ENCODE measurements around the gene GJA9. TPM values are rescaled to one million over a fixed set of nuclear protein-coding genes. Genes with fewer than 3 reads are reported as not detected.
"Not testable (repeated sequence)": the region's sequence is repeated elsewhere in the genome, so short reads cannot be mapped to it uniquely, and the experiment has no call there.

Gene GJA9
- total and polyA plus RNA-seq, 2 experiments from 2014 or later: 0.21 TPM; not detected in 1

- TF ChIP-seq, protein P1, sequence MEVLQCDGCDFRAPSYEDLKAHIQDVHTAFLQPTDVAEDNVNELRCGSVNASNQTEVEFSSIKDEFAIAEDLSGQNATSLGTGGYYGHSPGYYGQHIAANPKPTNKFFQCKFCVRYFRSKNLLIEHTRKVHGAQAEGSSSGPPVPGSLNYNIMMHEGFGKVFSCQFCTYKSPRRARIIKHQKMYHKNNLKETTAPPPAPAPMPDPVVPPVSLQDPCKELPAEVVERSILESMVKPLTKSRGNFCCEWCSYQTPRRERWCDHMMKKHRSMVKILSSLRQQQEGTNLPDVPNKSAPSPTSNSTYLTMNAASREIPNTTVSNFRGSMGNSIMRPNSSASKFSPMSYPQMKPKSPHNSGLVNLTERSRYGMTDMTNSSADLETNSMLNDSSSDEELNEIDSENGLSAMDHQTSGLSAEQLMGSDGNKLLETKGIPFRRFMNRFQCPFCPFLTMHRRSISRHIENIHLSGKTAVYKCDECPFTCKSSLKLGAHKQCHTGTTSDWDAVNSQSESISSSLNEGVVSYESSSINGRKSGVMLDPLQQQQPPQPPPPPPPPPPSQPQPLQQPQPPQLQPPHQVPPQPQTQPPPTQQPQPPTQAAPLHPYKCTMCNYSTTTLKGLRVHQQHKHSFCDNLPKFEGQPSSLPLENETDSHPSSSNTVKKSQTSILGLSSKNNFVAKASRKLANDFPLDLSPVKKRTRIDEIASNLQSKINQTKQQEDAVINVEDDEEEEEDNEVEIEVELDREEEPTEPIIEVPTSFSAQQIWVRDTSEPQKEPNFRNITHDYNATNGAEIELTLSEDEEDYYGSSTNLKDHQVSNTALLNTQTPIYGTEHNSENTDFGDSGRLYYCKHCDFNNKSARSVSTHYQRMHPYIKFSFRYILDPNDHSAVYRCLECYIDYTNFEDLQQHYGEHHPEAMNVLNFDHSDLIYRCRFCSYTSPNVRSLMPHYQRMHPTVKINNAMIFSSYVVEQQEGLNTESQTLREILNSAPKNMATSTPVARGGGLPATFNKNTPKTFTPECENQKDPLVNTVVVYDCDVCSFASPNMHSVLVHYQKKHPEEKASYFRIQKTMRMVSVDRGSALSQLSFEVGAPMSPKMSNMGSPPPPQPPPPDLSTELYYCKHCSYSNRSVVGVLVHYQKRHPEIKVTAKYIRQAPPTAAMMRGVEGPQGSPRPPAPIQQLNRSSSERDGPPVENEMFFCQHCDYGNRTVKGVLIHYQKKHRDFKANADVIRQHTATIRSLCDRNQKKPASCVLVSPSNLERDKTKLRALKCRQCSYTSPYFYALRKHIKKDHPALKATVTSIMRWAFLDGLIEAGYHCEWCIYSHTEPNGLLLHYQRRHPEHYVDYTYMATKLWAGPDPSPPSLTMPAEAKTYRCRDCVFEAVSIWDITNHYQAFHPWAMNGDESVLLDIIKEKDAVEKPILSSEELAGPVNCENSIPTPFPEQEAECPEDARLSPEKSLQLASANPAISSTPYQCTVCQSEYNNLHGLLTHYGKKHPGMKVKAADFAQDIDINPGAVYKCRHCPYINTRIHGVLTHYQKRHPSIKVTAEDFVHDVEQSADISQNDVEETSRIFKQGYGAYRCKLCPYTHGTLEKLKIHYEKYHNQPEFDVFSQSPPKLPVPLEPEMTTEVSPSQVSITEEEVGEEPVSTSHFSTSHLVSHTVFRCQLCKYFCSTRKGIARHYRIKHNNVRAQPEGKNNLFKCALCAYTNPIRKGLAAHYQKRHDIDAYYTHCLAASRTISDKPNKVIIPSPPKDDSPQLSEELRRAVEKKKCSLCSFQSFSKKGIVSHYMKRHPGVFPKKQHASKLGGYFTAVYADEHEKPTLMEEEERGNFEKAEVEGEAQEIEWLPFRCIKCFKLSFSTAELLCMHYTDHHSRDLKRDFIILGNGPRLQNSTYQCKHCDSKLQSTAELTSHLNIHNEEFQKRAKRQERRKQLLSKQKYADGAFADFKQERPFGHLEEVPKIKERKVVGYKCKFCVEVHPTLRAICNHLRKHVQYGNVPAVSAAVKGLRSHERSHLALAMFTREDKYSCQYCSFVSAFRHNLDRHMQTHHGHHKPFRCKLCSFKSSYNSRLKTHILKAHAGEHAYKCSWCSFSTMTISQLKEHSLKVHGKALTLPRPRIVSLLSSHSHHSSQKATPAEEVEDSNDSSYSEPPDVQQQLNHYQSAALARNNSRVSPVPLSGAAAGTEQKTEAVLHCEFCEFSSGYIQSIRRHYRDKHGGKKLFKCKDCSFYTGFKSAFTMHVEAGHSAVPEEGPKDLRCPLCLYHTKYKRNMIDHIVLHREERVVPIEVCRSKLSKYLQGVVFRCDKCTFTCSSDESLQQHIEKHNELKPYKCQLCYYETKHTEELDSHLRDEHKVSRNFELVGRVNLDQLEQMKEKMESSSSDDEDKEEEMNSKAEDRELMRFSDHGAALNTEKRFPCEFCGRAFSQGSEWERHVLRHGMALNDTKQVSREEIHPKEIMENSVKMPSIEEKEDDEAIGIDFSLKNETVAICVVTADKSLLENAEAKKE (CRISPR knock-in tag; IDR thresholded peaks at IDR 0.05): no peak
- TF ChIP-seq ZNF114 (CRISPR knock-in tag; IDR thresholded peaks at IDR 0.05): no peak
Measured at GRCh38 chr1:38917337-38917736, 36.0 kb upstream of the GJA9 start (continued).

GRCh38 chr1:38915352-38915948 is 34.1 kb upstream of the GJA9 start:
- Histone ChIP-seq H3K9me2 (ENCODE audit: insufficient read depth) (no peaks in the 10 kb centered on the region), H2AFZ (no peak overlapping the region), H3K4me2 (no peak overlapping the region), H3K27me3 (ENCODE audit: insufficient read depth) (no peaks in the 10 kb centered on the region), H3K4me3 (no peak overlapping the region), H4K20me1 (replicated peaks; ENCODE audit: insufficient read depth) (no peaks in the 10 kb centered on the region), H3K79me2 (replicated peaks; ENCODE audit: insufficient read depth) (no peaks in the 10 kb centered on the region), H3F3A (replicated peaks; ENCODE audit: low read depth) (0 out of 2 replicates have a peak, but pooled peaks cover 3% of the 10 kb centered on the region), H3K27ac (ENCODE audit: low read depth) (no peak overlapping the region), H3K4me1 (ENCODE audit: insufficient read depth) (no peaks in the 10 kb centered on the region), H3K36me3 (ENCODE audit: insufficient read depth) (no peaks in the 10 kb centered on the region)
- Mint-ChIP-seq H3K4me1 (peaks cover 5% of the 10 kb centered on the region; the same call in 2 of the 3 replicates), H3K27me3 (ENCODE audit: insufficient read depth, low read depth, poor library complexity) (peaks cover 2% of the 10 kb centered on the region), H3K36me3 (ENCODE audit: low read depth) (no peaks in the 10 kb centered on the region), H3K27ac (no peak overlapping the region), H3K4me3 (no peak overlapping the region), H3K9me3 (no peaks in the 10 kb centered on the region)
- ATAC-seq: no peak
- no peak for TF ChIP-seq CTCF (conservative IDR thresholded peaks at IDR 0.05; ENCODE audit: low read depth in 2 of 2)
- TF ChIP-seq NANOG (IDR thresholded peaks at IDR 0.05; ENCODE audit: borderline replicate concordance): no peak
- TF ChIP-seq ETS1 (IDR thresholded peaks at IDR 0.05): no peak
- no peak for TF ChIP-seq EZH2phosphoT487 (IDR thresholded peaks at IDR 0.05; ENCODE audit: unreplicated experiment)
- no peak for TF ChIP-seq STAT1 (IDR thresholded peaks at IDR 0.05; ENCODE audit: unreplicated experiment)
- TF ChIP-seq ZNF331 (CRISPR knock-in tag; IDR thresholded peaks at IDR 0.05; ENCODE audit: low read depth): no peak
- no peak for DNase-seq (ENCODE audit: low spot score)

GRCh38 chr1:38914908-38915307 is 33.5 kb upstream of the GJA9 start:
- H2AFZ ChIP-seq; H3K27me3 Mint-ChIP-seq (ENCODE audit: insufficient read depth, low read depth, poor library complexity); H3K9me2 ChIP-seq (ENCODE audit: insufficient read depth); H3K36me3 Mint-ChIP-seq (ENCODE audit: low read depth); H4K20me1 ChIP-seq (replicated peaks; ENCODE audit: insufficient read depth); H3K4me2 ChIP-seq; H3K36me3 ChIP-seq (ENCODE audit: insufficient read depth); H3K27ac ChIP-seq (ENCODE audit: low read depth); H3F3A ChIP-seq (replicated peaks; ENCODE audit: low read depth); H3K4me3 Mint-ChIP-seq; H3K27ac Mint-ChIP-seq; ATAC-seq; H3K27me3 ChIP-seq (ENCODE audit: insufficient read depth); DNase-seq (ENCODE audit: low spot score); H3K4me3 ChIP-seq; H3K4me1 Mint-ChIP-seq; H3K79me2 ChIP-seq (replicated peaks; ENCODE audit: insufficient read depth); H3K4me1 ChIP-seq (ENCODE audit: insufficient read depth); H3K9me3 Mint-ChIP-seq: not testable (repeated sequence)
